Panc1 (cell line): ENCODE measurements around the gene CDKN2D. TPM values are rescaled to one million over a fixed set of nuclear protein-coding genes. Genes with fewer than 3 reads are reported as not detected.

ENCODE experiments used
- ATAC-seq: fragments of 200-7000 bp; cut with Tn5 transposase; 2 replicates; pipeline ENCODE4 v1.9.1; 2020; ENCODE audit warnings: mild to moderate bottlenecking, moderate library complexity
- BruUV-seq: library from RNA; stranded (reverse); fragments of 400-500 nt; replicated peaks from 2 replicates; lab custom pipeline; 2021; lab: Mats Ljungman, UMichigan
- CTCF ChIA-PET: fragments of 300-600 bp; sonication (Branson Sonifier 250); formaldehyde crosslinking; loops from one replicate; lab custom pipeline; 2022; ENCODE audit warnings: antibody characterized with exemption; lab: Charles Lee
- POLR2A ChIA-PET: fragments of 300-600 bp; sonication (Branson Sonifier 250); formaldehyde crosslinking; loops from one replicate; lab custom pipeline; 2022; ENCODE audit warnings: antibody characterized with exemption; lab: Charles Lee
- DNase-seq: peaks from one replicate; pipeline ENCODE4 v3.0.0-alpha.2; 2010; ENCODE audit warnings: low read depth, low spot score
- H3K27ac ChIP-seq: 2 replicates; pipeline ENCODE4 v1.5.1; 2011; ENCODE audit warnings: mild to moderate bottlenecking, low read length, inconsistent platforms
- H3K27me3 ChIP-seq: fragments of 200-500 bp; sonication (Bioruptor generic); 2 replicates; pipeline ENCODE4 v1.6.0; 2014; ENCODE audit warnings: low read length, inconsistent platforms; ENCODE audit not compliant: control insufficient read depth, insufficient read depth
- H3K36me3 ChIP-seq: fragments of 200-500 bp; sonication (Bioruptor generic); 2 replicates; pipeline ENCODE4 v1.5.1; 2014; ENCODE audit warnings: inconsistent platforms, mild to moderate bottlenecking, low read length, moderate library complexity; ENCODE audit not compliant: control insufficient read depth, insufficient read depth
- H3K4me1 ChIP-seq: 2 replicates; pipeline ENCODE4 v1.5.1; 2011; ENCODE audit warnings: inconsistent platforms, mild to moderate bottlenecking, low read length, moderate library complexity; ENCODE audit not compliant: control insufficient read depth, insufficient read depth
- H3K4me3 ChIP-seq, 2 experiments: 2 replicates each; pipeline ENCODE4 v1.5.1; 2011 to 2012; ENCODE audit warnings: low read depth in 2 of 2, low read length in 2 of 2, mild to moderate bottlenecking in 2 of 2, inconsistent platforms in 1 of 2, moderate library complexity in 1 of 2
- H3K9me3 ChIP-seq: fragments of 200-500 bp; sonication (Bioruptor generic); 2 replicates; pipeline ENCODE4 v1.5.1; 2014; ENCODE audit warnings: low read depth, mild to moderate bottlenecking, inconsistent platforms, low read length, moderate library complexity; ENCODE audit not compliant: control insufficient read depth, insufficient read depth
- POLR2AphosphoS5 ChIP-seq: IDR thresholded peaks from 2 replicates; pipeline ENCODE4 v1.6.1; 2012; ENCODE audit warnings: mild to moderate bottlenecking, low read depth, low read length, moderate library complexity
- REST ChIP-seq, 2 experiments: IDR thresholded peaks; 2 replicates each; pipeline ENCODE4 v1.6.1; 2011 to 2012; ENCODE audit warnings: low read depth in 2 of 2, control low read depth in 1 of 2, low read length in 1 of 2, mild to moderate bottlenecking in 1 of 2, moderate library complexity in 1 of 2; ENCODE audit not compliant: insufficient read depth in 1 of 2
- SIN3A ChIP-seq: IDR thresholded peaks from 2 replicates; pipeline ENCODE4 v1.6.1; 2012; ENCODE audit warnings: low read depth, mild to moderate bottlenecking, low read length, moderate library complexity, borderline replicate concordance; ENCODE audit not compliant: insufficient read depth
- TCF7L2 ChIP-seq: IDR thresholded peaks from 2 replicates; pipeline ENCODE4 v1.6.1; 2011; ENCODE audit warnings: mild to moderate bottlenecking, low read depth, low read length, inconsistent platforms
- in situ Hi-C: cut with HindIII; loops from 2 replicates; pipeline ENCODE4 v1.10.0; 2016; ENCODE audit warnings: low sequenced_read_pairs, low pct_unique_long_range_greater_than_20kb
- intact Hi-C: fragments of 100-400 bp; cut with micrococcal nuclease; formaldehyde crosslinking; loops from one replicate; pipeline ENCODE4 v1.10.0; 2022; ENCODE audit not compliant: unreplicated experiment
- total RNA-seq: library from RNA; stranded (reverse); gene quantifications from one replicate; pipeline ENCODE4 v1.2.1, GENCODE V29; 2021; ENCODE audit not compliant: unreplicated experiment
- TF ChIP-seq, protein P1 (sequence below): fragments of 450-650 bp; IDR thresholded peaks from 2 replicates; pipeline ENCODE4 v1.5.1; 2017; ENCODE audit warnings: mild to moderate bottlenecking

CDKN2D gene
- total RNA-seq, 1 experiment from 2014 or later = 7.3 TPM

DNA sequence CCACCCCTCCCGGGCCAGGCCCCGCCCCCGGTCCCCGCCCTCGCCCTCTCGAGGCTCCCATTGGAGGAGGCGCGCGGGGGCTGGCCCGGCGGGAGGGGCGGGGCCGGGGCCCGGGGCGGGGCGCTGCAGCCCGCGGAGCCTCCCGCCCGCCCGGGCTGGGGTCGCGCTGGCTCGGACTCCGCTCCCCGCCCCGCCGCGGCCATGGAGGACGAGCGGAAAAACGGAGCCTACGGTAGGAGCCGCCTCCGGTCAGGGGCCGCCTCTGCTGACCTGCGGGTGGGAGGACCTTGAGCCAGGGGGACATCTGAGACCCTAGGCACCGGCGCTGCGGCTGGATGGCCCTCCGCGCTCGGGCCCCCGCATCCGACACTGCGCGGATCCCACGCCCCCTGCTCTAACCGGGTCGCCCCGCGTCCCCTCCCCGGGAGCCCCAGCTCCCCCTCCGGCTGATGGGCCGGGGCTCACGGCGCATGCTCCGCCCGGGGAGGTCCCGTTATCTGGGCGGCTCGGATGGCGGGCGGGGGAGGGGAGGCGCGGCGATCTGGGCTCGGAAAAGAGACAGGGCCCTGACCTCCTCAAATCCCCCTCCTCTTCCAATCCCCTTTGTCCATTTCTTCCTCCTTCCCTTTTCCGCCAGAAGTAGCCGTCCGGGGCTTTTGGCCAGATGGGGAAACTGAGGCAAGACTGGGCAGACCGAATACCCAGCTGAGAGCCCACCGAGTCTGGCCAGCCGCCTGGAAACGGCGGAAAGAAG lies 33.7 kb upstream of the CDKN2D start:
- Histone ChIP-seq H3K36me3 (no peaks in the 10 kb centered on the region), H3K27ac (peak overlapping the region; percentile 68), H3K4me3 (peak overlapping the region; percentile 63 to 71), H3K4me1 (peaks cover 16% of the 10 kb centered on the region), H3K27me3 (no peaks in the 10 kb centered on the region), H3K9me3 (no peaks in the 10 kb centered on the region)
- BruUV-seq = no TSS peak
- POLR2A ChIA-PET = interaction anchor here (0.5 to 0.7 kb wide), 5 partner anchors 22 to 473 kb away, joined by 3 to 11 read pairs (median 5); no protein-coding TSS in a partner anchor
- CTCF ChIA-PET = interaction anchor here (0.8 kb wide), 1 partner anchor 42 kb away, joined by 13 read pairs; no protein-coding TSS in a partner anchor
- intact Hi-C loops (no loop called here), in situ Hi-C loops (no loop called here)
- ATAC-seq (peak; percentile 98), DNase-seq (no peak)
- TF ChIP-seq, protein P1, sequence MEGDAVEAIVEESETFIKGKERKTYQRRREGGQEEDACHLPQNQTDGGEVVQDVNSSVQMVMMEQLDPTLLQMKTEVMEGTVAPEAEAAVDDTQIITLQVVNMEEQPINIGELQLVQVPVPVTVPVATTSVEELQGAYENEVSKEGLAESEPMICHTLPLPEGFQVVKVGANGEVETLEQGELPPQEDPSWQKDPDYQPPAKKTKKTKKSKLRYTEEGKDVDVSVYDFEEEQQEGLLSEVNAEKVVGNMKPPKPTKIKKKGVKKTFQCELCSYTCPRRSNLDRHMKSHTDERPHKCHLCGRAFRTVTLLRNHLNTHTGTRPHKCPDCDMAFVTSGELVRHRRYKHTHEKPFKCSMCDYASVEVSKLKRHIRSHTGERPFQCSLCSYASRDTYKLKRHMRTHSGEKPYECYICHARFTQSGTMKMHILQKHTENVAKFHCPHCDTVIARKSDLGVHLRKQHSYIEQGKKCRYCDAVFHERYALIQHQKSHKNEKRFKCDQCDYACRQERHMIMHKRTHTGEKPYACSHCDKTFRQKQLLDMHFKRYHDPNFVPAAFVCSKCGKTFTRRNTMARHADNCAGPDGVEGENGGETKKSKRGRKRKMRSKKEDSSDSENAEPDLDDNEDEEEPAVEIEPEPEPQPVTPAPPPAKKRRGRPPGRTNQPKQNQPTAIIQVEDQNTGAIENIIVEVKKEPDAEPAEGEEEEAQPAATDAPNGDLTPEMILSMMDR = no peak
- TF ChIP-seq REST (IDR thresholded peaks at IDR 0.05; ENCODE audit: insufficient read depth in 1 of 2, low read depth in 2 of 2, low read length in 1 of 2) (no peak), TCF7L2 (no peak), SIN3A (no peak), POLR2AphosphoS5 (no peak)

DNA sequence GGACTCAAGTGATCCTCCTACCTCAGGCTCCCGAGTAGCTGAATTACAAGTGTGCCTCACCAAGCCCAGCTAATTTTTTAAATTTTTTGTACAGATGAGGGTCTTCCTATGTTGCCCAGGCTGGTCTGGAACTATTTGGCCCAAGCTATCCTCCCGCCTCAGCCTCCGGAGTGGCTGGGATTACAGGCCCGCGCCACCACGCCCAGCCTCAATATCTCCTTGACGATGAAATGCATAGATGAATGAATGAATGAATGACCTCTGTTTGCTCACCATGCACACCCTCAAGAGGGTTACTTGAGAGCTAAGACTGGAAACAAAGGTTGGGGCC lies 33.2 kb upstream of the CDKN2D start:
- H3K27ac ChIP-seq = no peak overlapping the region
- no peaks in the 10 kb centered on the region for H3K9me3 ChIP-seq
- BruUV-seq = no TSS peak
- no peak for DNase-seq
- no peak overlapping the region; a peak in 2 of 4 replicates for H3K4me3 ChIP-seq
- no peaks in the 10 kb centered on the region for H3K36me3 ChIP-seq
- CTCF ChIA-PET = interaction anchor here (0.8 kb wide), 1 partner anchor 43 kb away, joined by 13 read pairs; no protein-coding TSS in a partner anchor
- POLR2A ChIA-PET = interaction anchor here (0.5 to 0.7 kb wide), 5 partner anchors 21 to 474 kb away, joined by 3 to 11 read pairs (median 5); no protein-coding TSS in a partner anchor
- intact Hi-C loops (no loop called here), in situ Hi-C loops (no loop called here)
- no peak for ATAC-seq
- peaks cover 16% of the 10 kb centered on the region for H3K4me1 ChIP-seq
- H3K27me3 ChIP-seq = no peaks in the 10 kb centered on the region
- TF ChIP-seq TCF7L2 = no peak
- TF ChIP-seq, protein P1 = no peak
